GM18499 (cell line): ENCODE measurements around the gene TXNRD3.
"Not testable (repeated sequence)": the region's sequence is repeated elsewhere in the genome, so short reads cannot be mapped to it uniquely, and the experiment has no call there.

Source experiments
- ATAC-seq: cut with Tn5 transposase; IDR thresholded peaks from one replicate; pipeline ENCODE4 v1.9.1; 2021; ENCODE audit warnings: moderate number of reproducible peaks; ENCODE audit not compliant: insufficient read depth, unreplicated experiment

Gene TXNRD3

DNA sequence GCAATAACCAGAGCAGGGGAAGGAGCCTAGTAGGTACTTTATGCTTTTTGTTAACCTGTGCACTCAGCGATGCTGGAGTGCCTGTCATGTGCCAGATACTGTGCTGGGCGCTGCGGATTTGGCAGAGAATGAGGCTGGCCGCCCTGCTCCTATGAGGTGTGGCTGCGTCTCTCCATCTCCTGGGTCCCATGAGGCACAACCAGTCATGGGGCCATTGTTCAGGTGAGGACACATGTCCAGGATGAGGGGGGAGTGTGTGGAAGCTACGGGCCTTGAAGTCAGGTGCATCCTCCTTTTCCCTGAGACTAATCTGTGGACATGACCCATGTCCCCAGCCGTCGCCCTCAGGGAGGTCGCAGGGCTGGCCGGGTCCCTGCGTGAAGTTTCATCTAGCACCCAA is 963 bp upstream of the TXNRD3 start:
- no peak for ATAC-seq

DNA sequence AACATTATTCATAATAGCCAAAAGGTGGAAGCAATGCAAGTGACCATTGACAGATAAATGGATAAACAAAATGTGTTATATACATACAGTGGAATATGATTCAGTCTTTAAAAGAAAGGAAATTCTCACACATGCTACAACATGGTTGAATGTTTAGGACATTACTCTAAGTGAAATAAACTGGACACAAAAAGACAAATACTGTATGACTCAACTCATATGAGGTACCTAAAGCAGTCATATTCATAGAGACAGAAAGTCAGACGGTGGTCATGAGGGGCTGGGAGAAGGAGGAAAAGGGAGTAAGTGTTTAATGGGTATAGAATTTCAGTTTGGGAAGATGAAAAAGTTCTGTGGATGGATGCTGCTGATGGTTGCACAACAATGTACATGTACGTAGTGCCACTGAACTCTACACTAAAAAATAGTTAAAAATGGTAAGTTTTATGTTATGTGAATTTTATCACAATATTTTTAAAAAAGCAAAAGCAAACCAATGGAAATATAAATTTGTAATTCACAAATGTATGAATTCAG is 5.3 kb downstream of the TXNRD3 start:
- no peak for ATAC-seq

DNA sequence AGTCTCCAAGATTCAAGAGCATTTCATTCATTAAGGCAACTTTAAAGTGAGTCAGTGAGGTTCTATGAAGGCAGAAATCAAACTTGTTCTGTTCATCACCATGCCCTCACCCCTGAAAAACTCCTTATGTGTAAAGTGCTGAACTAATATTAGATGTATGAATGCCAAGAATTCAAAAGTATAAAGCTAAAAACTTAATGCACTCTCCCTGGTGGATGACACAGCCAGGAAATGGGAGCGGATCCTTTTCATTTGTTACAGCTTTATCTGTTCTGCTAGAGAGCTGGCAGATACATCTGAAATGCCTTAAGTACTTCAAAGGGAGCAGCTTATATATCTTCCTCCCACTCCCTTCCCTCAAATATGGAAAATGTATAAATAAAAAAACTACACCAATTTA is 8.2 kb downstream of the TXNRD3 start:
- ATAC-seq = no peak

DNA sequence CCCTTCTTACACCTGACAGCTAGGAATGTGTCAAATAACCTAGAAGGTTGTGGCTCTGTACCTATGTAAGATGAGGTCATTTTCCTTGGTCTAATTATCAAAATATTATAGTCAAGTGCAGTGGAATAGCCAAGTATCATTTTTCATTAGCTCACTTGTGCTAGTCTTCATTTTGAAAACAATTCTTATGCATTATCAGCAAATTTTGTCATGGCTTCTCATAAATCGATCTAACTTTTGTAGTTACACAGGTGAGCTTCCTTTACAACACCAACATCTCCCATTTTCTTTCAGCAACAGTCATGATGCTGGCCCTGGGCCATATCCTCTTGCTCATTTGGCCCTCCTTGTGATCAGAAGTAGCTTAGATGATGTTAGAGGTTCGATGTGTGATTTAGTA is 10.3 kb downstream of the TXNRD3 start:
- no peak for ATAC-seq

DNA sequence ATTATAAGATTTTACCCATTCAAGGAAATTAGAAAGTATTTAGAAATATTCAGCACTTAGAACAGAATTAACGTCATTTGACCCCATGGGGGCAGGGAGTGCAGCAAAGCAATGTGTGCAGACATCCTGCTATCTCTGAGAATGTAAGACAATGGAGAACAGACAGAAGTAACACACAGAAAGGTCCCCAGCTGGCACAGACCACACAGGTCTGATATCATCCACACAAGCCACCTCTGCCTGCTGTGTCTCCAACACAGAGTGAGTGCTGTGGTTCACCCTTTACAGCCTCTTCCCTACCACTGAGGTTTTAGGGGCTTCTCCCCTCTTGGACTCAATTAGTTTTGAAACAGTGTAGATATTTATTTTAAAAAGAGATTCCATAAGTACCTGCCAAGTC is 16.1 kb downstream of the TXNRD3 start:
- no peak for ATAC-seq

DNA sequence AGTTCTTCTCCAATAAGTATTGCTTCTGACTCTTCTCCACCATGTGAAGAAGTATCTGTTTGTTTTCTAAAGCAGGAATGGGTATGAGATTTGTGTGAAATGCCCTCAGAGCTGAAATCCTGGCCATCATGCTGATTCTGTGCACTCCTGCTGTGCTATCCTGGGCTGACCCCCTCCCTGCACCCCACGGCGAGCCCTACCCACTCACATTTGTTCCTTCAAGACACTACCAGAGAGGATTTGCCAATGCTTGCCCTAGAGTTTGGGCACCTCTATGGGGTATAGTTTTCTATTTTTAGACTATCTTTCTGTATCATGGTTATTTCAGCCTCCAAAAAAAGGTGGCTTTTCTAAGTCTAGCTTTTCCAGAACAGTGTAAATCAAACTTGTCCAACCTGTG is 18.5 kb downstream of the TXNRD3 start:
- ATAC-seq = no peak

DNA sequence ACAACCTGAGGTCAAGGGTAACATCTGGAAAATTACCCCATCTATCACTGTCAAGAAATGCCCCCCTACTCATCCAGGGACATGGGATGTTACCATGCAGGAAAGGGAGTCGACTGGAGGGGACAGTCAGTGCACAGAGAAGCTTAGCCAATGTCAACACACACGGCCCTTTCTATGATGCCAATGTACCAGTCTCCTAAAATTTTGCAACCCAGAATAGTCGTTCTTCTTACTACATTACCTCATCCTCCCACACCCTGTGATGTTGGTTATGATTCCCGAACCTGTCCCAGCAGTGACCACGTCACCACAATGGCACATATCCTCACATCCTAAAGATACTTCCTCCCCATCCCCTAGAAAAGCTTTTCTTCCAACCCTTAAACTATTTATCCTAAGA is 20.1 kb downstream of the TXNRD3 start:
- no peak for ATAC-seq

DNA sequence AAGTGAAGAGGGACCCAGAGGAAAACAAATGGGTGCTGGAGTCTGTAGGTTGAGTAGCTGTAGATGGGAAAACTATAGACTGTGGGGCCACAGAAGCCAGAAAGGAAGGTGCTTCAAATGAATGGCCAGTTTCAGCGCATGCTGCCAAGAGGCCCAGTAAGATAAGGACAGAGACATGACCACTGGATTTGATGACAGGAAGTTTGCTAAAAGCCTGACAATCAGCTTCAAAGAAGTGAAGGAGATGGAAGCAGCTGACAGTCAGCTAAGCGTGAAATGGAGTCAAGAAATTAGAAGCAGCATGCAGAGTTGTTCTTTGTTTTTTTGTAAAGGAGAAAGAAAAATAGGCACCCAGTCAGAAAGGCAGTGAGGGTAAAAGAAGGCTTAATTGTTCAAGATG is 24.9 kb downstream of the TXNRD3 start:
- ATAC-seq = no peak

DNA sequence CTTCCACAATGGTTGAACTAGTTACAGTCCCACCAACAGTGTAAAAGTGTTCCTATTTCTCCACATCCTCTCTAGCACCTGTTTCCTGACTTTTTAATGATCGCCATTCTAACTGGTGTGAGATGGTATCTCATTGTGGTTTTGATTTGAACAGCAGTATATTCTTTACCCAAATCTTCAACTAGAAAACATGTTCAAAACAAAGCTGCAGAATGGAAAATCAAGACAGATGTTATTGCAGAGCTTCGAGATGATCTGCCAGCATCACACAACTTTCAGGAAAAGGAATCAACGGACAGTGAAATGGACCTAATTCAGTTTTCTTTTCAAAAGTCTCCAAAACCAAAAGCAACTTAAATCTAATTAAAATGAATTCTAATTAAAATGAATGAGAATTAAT is 29.2 kb downstream of the TXNRD3 start:
- ATAC-seq = not testable (repeated sequence)

DNA sequence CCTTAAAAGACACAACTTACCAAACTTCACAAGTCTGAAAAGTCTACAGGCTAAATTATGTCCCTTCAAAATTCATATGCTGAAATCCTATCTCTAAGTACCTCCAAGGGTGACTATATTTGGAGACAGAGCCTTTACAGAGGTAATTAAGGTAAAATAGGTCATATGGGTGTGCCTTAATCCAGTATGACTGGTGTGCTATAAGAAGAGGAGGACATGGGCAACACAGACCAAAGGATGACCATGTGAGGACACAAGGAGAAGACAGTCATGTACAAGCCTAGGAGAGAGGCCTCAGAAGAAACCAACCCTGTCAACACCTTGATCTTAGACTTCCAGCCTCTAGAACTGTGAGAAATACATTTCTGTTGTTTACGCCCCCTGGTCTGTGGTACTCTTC is 32.2 kb downstream of the TXNRD3 start:
- ATAC-seq = no peak

DNA sequence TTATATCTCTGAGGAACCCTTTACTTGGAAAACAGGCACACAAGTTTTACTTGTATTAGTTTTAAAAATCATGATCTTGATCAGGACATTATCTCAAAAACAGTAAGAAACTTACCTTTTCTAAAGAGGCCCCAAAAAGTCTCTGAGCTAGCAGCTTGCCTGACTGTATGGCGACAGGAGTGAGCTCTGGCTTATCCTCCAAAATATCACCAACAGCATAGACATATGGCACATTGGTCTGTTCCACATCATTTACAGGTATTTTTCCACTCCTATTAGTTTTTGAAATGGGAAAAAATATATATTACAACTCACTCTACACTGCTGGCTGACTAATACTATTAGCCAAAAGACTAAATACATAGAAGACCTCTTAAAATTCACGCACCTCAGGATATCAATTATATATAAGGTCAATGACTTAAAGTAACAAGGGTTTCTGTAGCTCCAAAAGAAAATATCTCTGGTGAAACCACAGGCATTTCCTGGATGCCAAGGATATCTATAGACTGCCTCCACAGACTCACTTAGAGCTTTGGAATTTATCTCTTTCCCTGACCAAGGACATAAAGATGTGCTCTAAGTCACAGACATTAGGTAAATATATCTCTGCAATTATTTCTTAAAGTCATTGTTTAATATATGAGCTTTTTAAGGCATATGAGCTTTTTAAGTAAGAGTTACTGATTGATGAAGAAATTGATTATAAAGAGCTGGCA is 33.1 kb downstream of the TXNRD3 start:
- no peak for ATAC-seq

DNA sequence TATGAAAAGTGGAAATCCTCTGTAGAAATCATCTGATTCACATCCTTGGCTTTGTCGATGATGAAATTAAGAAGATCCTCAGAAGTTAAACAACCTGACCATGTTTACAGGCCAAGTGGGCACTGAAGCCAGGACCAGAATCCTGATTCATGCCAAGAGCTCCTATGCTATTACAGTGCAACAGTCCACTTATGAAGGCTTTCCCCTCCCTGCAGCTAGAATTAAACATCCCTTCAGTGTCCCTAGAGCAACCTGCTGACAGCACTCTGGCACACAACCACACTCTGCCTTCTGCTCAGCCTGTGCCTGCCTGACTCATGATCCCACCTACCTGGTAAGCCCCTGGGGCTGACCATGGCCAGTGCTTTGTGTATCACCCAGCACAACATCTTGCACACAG is 33.8 kb downstream of the TXNRD3 start:
- no peak for ATAC-seq

DNA sequence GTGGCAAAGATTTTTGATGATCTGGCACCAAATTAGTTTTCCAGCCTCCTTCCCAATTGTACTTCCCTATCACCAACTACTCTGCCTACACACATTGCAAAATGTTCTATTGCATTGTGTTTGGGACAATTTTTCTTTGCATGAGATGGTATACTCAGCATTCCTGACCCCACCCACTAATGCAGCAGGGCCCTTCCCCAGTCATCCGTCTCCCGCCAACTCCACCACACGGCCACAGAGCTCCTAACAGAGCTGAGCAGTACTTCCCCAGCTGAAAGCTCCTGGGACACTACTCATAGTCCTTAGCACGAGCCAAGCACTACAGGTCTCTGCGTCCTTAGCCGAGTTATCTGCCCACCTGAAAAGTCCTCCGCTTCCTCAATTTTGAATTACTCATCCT is 34.2 kb downstream of the TXNRD3 start:
- ATAC-seq = no peak

DNA sequence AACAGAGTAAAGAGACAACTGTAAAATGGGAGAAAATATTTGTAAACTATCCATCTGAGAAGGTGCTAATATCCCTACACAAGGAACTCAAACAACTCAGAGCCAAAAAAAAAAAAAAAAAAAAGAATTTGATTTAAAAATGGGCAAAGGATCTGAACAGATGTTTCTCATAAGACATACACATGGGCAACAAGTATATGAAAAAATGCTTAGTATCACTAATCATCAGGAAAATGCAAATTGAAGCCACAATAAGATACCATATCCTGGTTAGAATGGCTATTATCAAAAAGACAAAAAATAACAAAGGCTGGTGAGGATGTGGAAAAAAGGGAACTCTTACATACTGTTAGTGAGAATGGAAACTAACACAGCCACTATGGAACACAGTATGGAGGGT is 36.2 kb downstream of the TXNRD3 start:
- ATAC-seq = no peak

DNA sequence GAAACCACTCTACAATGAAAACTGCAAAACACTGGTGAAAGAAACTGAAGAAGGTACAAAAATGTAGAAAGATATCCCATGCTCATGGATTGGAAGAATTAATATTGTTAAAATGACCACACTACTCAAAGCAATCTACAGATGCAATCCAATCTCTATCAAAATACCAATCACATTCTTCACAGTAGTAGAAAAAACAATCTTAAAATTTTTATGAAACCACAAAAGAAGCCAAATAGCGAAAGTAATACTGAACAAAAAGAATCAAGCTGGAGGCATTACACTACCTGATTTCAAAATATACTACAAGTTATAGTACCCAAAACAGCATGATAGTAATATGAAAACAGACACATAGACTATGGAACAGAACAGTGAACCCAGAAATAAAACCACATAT is 36.9 kb downstream of the TXNRD3 start:
- ATAC-seq = no peak

DNA sequence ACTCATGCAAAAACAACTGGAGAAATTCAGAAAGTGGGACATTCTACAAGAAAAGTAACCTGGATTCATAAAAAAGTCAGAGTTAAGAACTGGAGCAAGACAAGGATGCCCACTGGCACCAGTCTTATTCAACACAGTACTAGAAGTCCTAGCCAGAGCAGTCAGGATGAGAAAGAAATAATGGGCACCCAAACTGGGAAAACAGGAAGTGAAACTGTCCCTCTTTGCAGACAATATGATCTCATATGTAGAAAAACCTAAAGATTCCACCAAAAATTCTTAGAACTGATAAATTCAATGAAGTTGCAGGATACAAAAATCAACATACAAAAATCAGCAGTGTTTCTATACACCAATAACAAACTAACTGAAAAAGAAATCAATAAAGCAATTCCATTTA is 37.4 kb downstream of the TXNRD3 start:
- ATAC-seq = no peak

DNA sequence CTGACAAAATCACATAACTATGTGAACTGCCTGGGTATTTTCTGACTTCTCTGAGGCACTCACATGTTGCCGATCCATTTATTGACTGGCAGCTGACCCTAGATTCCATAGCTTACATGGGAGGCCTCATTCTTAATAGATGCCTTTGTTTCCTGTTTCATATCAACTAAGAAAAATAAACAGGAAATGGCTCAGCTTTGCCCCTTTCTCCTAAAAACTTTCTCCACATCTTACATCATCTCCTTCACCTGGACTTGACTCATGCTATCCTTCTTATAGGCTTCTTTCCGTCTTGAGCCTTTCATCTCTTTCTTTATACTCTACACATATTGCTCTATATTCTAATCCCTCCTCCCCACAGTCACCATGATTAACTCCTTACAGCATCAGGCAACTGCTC is 38.0 kb downstream of the TXNRD3 start:
- ATAC-seq = no peak

DNA sequence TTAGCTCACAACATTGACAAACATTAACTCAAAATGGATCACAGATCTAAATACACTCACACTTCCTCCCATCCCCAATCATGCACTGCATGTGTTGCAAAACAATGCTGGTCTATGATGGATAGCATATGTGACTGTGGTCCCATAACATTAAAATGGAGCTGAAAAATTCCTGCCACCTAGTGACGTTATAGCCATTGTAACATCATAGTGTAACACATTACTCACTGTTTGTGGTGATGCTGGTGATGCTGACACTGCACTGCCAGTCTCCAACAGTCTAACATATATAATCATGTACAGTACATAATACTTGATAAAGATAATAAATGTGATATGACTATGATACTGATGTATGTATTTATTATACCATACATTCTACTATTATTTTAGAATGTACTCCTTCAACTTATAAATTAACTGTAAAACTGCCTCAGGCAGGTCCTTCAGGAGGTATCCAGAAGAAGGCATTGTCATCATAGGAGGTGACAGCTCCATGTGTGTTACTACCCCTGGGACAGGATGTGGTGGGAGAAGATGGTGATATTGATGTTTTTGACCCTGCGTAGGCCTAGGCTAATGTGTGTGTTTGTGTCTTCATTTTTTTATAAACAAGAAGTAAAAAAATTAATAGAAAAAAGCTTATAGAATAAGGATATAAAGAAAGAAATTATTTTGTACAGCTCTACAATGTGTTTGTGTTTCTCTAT is 41.3 kb downstream of the TXNRD3 start:
- no peak for ATAC-seq

DNA sequence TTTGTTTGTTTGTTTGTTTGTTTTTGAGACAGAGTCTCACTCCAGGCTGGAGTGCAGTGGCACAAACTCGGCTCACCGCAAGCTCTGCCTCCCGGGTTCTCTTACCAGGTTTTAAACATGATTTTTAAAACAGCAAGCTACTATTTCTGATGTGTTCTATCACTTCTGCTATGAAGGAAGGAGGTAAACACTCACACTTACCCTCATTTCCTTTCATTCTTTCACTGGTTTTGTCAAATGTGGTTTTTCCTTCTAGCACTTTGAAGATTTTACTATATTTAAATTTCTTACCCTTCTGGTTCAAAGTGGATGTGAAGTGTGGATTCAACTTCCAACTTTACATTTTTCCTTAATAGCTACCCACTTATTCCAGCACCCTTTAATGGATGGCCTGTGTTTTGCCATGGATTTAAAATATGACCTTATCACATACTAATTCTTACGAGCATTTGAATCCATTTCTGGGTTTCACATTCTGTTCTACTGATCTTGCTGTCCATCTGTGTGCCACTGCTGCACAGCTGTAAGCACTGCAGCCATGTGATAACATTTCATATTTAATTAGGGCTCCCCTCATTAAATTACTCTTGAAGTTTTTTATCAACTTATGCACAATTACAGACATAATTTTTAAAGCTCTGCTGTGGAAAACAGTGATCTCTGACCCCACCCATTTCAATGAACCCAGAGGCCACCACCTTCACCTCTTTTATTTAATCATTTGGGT is 42.3 kb downstream of the TXNRD3 start:
- ATAC-seq = no peak

DNA sequence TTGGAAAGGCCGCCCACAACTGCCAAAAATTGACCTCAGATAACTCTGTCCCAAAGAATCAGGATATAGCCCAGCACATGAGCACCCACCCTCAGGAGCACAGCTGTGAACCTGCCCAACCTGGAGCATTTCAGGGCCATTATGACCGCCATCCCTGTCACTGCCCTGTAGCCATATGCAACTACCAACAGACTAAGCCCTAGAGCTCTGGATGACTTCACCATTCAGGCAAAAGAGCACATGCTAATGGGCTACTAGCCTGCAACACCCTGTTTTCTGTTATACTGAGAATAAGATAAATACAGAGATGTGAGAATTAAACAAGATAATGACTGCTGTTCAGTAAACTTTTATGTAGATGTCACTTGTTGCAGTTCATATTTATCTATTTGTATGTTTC is 45.0 kb downstream of the TXNRD3 start:
- ATAC-seq = no peak

DNA sequence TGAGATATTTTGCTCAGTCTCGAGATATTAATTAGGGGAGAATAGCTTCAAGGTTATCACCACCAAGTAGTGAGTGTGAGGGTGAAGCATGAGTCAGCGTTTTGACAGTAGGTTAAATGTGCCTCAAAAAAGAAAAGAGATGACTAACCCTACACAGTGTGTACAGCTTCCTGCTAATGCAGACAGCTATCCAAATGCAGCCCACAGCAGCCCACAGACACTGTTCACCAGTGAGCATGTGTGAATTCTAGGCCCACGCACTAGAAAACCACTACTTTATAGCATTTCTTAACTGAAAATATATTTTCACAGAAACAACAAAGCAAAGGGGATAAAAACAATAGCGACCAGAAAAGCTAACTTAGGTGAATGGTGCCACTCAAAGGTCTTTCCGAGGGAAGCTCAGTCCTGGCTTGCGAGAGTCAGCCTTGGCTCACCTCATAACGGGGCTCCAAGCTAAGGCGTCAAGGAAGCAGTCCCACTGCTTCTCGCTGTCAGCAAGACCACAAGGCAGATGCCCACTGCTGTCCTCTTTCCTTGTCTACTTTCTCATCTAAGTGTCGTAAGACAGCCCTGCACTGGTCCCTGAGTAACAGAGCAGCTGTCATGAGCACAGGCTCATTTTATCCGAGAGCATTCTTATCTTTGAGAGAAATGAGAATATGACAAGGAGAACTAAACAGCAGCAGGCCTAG is 47.6 kb downstream of the TXNRD3 start:
- ATAC-seq = no peak
